Chondrocyte (in vitro differentiated cells): ENCODE data around the gene TP63. TPM values are rescaled to one million over a fixed set of nuclear protein-coding genes. Genes with fewer than 3 reads are reported as not detected.

Experiments
- DNase-seq: peaks from one replicate; pipeline ENCODE4 v3.0.0; 2021; ENCODE audit warnings: mixed read lengths, low spot score
- H3K27ac Mint-ChIP-seq: one replicate; pipeline ENCODE4 v1.8.0; 2021; ENCODE audit warnings: mild to moderate bottlenecking, moderate library complexity, mixed read lengths; ENCODE audit not compliant: unreplicated experiment
- H3K27me3 Mint-ChIP-seq: 2 replicates; pipeline ENCODE4 v1.8.0; 2021; ENCODE audit warnings: low read depth, mixed read lengths
- H3K36me3 Mint-ChIP-seq: 2 replicates; pipeline ENCODE4 v1.8.0; 2021; ENCODE audit warnings: low read depth, mixed read lengths
- H3K4me1 Mint-ChIP-seq: 2 replicates; pipeline ENCODE4 v1.8.0; 2021; ENCODE audit warnings: low read depth, mild to moderate bottlenecking, mixed read lengths
- H3K4me3 Mint-ChIP-seq: one replicate; pipeline ENCODE4 v1.8.0; 2021; ENCODE audit warnings: mild to moderate bottlenecking, moderate library complexity, mixed read lengths; ENCODE audit not compliant: unreplicated experiment
- H3K9me3 Mint-ChIP-seq: 2 replicates; pipeline ENCODE4 v1.8.0; 2021; ENCODE audit warnings: low read depth, mixed read lengths
- total RNA-seq: library from RNA; stranded (reverse); gene quantifications from 3 replicates; pipeline ENCODE4 v1.2.1, GENCODE V29; 2021
- TF ChIP-seq, protein P1 (sequence below): fragments of 200-600 bp; sonication (generic); IDR thresholded peaks from 2 replicates; pipeline ENCODE4 v1.5.0; 2021; ENCODE audit warnings: antibody characterized with exemption, mild to moderate bottlenecking, moderate library complexity

The TP63 gene
- total RNA-seq, 1 donor from 2014 or later: not detected

DNA sequence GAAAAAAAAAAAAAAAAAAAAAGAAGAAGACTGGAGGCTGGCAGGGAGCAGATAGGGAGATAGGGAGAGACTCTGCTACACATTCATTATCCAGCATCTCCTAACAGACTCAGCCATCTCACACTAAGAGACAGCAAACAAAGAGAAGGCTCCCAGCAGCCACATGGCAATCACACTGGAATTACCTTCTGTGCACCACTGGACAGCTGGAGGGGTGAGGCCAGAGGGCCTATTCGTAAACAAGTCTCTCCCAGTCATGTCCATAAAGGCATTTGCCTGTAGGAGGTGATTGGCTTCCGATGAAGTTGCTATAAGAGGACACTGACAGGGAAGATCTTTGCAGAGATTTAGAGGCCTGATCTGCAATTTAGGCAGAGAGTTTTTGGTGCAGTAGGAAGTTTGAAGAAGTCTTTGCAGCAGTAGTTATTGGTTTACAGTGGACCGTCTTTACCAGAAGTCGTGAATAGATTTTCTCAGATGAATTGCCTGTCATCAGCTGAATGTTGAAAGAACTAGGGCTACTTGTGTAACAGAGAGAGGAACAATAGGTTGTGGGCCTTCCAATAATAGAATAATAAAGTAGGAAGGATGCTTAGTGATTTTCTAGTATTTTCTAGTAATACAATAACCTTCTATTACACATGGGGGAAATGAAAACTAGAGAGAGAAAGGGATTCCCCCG is 89.7 kb downstream of the TP63 start:
- H3K27ac Mint-ChIP-seq: no peak overlapping the region
- H3K4me1 Mint-ChIP-seq: peaks cover 4% of the 10 kb centered on the region
- H3K36me3 Mint-ChIP-seq: no peaks in the 10 kb centered on the region
- H3K27me3 Mint-ChIP-seq: no peaks in the 10 kb centered on the region
- TF ChIP-seq, protein P1, sequence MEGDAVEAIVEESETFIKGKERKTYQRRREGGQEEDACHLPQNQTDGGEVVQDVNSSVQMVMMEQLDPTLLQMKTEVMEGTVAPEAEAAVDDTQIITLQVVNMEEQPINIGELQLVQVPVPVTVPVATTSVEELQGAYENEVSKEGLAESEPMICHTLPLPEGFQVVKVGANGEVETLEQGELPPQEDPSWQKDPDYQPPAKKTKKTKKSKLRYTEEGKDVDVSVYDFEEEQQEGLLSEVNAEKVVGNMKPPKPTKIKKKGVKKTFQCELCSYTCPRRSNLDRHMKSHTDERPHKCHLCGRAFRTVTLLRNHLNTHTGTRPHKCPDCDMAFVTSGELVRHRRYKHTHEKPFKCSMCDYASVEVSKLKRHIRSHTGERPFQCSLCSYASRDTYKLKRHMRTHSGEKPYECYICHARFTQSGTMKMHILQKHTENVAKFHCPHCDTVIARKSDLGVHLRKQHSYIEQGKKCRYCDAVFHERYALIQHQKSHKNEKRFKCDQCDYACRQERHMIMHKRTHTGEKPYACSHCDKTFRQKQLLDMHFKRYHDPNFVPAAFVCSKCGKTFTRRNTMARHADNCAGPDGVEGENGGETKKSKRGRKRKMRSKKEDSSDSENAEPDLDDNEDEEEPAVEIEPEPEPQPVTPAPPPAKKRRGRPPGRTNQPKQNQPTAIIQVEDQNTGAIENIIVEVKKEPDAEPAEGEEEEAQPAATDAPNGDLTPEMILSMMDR: no peak
- no peak overlapping the region for H3K4me3 Mint-ChIP-seq
- no peak for DNase-seq
- no peaks in the 10 kb centered on the region for H3K9me3 Mint-ChIP-seq

DNA sequence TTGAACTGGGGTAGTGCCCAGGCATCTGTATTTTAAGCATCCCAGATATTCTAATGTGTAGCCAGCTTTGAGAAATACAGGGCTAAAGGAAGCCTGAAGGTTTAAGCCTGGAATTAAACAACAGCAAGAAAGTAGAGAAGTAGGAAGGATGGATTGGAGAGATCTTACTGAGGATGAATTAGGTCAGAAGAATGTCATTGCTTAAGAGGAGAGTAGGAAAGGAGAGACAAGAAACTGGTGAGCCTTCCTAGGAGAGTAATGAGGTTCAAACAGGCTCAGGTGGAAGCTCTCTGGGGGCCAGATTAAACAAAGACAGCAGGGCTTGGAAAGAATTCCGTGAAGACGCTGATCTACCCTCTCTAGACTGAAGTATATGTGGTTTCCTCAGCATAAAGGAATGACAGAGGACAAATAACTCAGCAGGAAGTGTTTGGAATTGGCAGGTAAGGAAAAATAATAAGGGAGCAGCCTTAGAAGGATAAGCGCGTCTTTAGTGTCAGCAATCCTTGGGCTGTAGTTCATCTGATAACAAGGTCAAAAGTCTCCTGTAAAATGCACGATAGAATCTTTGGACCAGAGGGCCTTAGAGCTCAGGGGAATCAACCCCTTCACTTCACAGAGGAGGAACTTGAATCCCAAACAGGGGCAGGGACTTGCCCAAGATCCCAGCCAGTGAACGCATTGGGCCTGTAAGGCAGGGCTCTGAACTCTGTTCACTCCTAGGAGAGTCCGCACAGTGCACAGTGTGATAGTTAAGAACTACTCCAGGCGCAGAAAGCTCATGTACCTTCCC is 90.9 kb downstream of the TP63 start:
- Mint-ChIP-seq H3K27ac (no peak overlapping the region), H3K4me3 (no peak overlapping the region), H3K36me3 (no peaks in the 10 kb centered on the region), H3K27me3 (no peaks in the 10 kb centered on the region), H3K9me3 (no peaks in the 10 kb centered on the region), H3K4me1 (peaks cover 4% of the 10 kb centered on the region)
- no peak for DNase-seq
- TF ChIP-seq, protein P1: no peak

DNA sequence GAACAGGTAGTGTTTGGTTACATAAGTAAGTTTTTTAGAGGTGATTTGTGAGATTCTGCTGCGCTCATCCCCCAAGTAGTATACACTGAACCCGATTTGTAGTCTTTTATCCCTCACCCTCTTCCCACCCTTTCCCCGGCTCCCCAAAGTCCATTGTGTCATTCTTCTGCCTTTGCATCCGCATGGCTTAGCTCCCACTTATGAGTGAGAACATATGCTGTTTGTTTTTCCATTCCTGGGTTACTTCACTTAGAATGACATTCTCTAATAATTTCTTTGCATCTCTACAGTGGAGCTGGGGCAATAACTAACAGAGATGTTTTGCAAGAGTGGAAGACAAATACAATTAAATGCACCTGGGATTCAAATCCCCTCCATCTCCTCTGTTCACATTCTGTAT is 93.2 kb downstream of the TP63 start:
- peaks cover 3% of the 10 kb centered on the region for H3K27me3 Mint-ChIP-seq
- no peak for DNase-seq
- H3K9me3 Mint-ChIP-seq: no peaks in the 10 kb centered on the region
- no peaks in the 10 kb centered on the region for H3K36me3 Mint-ChIP-seq
- H3K4me3 Mint-ChIP-seq: no peak overlapping the region
- H3K4me1 Mint-ChIP-seq: peaks cover 12% of the 10 kb centered on the region
- no peak overlapping the region for H3K27ac Mint-ChIP-seq
- TF ChIP-seq, protein P1: no peak

DNA sequence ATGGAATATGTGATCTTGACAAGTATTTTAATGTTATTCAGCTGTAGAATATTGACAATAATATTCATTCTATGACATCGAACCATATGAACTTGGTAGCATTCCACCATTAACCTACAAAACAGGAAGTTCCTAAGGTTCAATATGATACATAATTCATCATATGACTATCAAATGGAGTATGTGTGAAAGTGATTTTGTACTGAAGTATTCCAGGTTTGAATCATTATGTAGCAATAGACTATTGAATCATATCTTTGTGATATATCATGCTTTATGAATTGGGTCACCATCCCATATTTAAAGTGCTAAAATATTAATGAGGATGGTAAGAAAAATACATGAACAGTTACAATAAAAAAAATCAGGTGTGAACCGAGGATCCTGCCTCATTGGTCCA is 95.1 kb downstream of the TP63 start:
- Mint-ChIP-seq H3K4me1 (peaks cover 12% of the 10 kb centered on the region), H3K4me3 (no peak overlapping the region), H3K27me3 (peaks cover 4% of the 10 kb centered on the region), H3K9me3 (no peaks in the 10 kb centered on the region), H3K27ac (no peak overlapping the region), H3K36me3 (no peaks in the 10 kb centered on the region)
- no peak for DNase-seq
- TF ChIP-seq, protein P1: no peak

DNA sequence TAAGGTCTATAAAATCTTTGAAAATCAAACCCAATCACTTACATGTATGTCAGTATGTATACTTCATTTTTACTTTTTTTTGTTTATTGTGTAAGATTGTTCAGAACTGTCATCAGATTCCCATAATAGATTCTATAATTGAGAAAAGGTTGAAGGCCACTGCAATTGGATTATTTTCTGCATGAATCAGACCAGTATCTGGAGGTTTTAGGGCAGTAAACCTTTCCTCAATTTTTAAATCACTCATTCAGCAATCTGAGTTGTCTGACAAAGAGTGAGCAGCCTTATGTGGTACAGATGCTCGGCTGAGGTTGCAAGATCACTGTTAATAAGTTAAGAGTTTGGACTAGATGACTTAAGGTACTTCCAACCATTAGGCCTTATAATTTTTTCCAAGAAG is 96.0 kb downstream of the TP63 start:
- Mint-ChIP-seq H3K27ac (no peak overlapping the region), H3K27me3 (peaks cover 4% of the 10 kb centered on the region), H3K9me3 (no peaks in the 10 kb centered on the region), H3K4me3 (no peak overlapping the region), H3K36me3 (no peaks in the 10 kb centered on the region), H3K4me1 (peaks cover 12% of the 10 kb centered on the region)
- TF ChIP-seq, protein P1: no peak
- DNase-seq: no peak
